HG03342 (cell line): Measurements from ENCODE around the gene CBX2.

Experiments used
- ATAC-seq: cut with Tn5 transposase; IDR thresholded peaks from one replicate; pipeline ENCODE4 v1.9.1; 2021; ENCODE audit warnings: mild to moderate bottlenecking, moderate library complexity; ENCODE audit not compliant: unreplicated experiment

Gene CBX2

DNA sequence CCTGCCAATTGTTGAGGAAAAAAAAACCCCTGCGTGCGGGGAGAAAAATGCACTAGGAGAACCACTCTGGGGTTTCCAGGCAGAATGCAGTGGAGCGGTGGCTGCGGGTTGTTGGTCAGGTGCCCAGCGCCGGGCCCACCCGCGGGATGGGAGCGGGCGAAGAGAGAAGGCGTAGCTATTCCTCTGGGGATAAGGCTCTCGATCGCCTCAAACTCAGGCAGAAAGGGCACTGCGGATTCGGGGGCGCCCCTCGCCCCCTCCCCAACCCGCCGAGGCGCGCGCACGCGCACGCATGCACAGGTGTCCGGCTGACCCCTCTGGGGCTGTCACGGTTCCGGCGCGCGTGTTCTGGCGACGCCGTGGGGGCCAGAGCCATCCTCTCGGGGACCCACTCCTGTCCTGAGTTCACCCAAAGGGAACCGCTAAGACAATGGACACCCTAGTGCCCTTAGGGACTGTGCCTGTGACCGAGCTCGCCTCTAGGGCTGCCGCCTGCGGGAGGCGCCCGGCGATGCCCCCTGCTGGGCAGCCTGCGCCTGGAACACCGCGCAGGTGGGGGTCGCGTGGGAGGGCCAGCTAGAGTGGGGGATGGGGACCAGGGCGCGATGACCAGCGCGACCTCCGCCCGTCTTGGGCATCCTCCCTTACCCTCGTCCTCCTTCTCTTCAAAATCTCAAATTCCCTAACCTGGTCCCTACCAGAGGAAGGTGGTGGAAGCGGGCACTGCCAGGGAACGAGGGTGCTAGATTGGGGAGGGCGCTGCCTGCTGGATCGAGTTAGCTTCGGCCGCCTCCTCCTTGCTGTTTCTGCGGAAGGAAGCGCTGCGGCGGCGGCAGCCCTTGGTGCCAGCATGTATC, 33.3 kb downstream of the CBX2 start:
- no peak for ATAC-seq

DNA sequence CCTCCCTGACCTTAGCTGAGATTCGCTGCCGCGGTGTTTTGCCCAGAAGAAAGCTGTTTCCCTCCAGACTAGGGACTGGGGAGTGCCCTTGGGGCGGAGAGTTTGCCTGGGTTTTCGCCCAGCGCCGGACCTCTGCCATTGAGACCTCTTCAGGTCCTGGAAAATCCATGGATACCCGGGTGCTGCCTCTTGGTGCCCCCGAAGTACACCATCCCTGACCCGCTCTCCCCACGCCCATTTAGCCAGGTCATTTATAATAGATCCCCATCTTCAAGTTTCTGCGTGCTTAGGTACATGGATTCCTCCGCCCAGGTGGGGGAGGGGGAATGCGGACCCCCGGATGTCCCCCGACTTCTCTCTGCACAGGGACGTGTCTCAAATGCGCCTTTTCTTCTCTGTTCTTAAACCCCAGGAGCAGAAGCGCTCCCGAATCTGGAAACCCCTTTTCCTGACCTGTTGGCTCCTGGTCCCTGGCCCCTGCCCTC, 34.0 kb downstream of the CBX2 start:
- no peak for ATAC-seq

DNA sequence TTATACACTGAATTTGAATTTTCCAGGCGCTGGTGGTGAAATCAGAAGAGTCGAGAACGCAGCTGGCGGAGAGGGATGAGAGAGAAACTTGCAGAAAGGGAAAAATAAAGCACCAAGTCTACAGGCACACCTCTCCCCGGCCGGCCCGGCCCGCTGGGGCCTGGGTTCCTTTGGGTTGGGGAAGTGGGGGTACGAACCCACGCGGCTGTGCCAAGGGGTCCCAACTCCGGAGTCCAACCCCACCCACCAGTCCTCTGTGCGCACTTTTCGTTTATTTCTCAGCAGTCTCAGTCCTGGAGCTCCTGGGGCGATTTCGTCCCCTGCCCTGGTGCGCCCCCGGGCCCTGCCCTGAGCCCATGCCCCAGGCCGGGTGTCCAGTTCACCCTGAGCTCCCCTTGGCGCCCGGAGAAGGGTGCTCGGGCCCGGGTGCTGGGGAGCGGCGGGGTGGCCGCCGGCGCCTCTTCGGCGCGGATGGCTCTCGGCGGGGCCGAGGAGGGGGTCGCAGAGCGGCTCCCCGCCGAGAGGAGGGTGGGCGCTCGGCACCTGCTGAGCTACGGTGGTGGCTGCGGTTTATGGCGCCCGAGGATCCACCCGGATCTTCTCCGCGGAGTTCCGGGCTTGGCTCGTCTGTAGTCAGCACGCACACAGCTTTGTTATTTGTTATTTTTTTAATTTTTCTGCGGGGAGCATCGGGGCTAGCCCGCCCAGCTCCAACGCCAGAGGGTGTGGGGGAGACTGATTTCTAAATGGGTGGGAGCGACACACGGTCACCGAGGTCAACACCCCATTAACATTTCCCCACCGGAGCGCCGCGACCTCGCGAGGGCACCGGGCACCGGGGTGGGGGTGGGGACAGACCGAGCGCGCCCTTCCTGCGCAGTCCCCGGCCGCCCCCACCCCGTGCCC, 34.7 kb downstream of the CBX2 start:
- ATAC-seq = no peak

DNA sequence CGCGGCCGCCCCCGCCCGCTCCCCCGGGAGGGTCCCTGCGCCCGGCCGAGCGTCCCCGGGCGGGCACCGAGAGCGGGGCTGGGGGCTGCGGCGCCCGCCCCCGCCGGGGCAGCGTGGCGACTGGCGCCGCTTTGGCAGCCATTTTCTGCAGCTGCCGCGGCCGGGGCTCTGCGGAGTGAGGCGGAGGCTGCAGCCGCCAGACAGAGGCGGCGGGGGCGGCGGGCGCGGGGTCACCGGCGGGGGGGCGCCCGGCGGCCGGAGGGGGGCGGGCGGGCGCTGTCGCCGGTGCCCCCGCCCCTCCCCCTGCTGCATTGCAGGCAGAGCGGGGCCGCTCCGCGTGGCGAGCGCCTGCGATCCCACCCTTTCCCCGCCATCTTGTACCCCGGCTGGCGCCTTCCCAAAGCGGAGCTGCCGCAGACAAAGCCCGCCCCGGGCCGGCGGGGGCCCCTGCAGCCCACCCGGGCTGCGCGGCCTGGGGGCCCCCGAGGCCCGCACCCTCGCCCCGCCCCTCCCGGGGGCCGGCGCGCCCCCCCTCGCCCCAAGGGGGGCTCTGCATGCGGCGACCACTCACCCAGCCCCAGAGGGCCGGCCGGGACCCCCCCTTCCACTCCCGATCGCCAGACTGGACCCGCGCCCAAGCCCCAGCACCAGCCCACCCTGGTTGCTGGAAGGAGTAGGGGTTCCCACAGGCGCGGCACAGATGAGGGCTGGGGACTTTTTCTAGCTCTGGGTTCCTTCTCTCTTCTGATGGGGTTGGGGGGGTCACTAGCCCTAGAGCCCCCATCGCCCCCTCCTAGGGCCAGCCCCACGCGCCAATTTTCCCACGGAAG, 35.6 kb downstream of the CBX2 start:
- ATAC-seq = no peak

DNA sequence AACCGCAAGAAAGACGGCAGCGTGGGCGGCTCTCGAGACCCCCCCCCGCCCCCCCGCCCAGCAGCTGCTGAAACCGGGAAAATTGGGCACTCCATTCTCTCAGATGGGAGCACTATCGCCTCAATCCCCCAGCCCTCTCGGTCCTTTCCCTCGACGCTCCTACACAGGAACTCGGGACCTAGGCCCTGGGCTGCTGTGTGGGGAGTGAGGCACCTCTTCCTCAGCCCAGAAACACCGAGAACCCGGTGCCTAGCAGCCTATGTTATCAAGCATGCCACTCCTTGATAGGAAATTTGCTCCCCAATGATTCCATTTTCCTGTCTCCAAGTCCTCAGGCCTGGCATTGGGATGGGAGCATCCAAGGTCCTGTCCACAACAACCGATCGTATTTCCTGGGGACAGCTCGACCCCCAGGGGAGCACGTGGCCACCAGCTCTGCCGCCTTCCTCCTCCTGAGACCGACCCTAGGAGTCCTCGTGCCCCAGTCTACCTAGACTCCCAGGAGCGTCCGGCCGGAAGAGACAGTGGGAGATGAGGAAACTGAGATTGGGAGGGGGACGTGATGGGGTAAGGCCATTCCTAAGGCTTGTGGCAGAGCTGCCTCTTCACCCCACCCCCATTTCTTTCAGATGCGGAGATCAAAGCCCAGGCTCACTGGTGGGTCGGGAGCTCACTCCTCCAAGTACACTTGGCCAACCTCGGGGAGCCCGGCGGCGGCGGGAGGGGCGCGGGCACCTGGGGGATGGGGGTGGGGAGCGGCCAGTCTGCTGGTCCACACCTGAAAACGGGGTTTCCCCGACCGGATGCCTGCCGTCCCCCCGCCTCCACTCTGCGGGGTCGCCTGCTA, 36.4 kb downstream of the CBX2 start:
- no peak for ATAC-seq

DNA sequence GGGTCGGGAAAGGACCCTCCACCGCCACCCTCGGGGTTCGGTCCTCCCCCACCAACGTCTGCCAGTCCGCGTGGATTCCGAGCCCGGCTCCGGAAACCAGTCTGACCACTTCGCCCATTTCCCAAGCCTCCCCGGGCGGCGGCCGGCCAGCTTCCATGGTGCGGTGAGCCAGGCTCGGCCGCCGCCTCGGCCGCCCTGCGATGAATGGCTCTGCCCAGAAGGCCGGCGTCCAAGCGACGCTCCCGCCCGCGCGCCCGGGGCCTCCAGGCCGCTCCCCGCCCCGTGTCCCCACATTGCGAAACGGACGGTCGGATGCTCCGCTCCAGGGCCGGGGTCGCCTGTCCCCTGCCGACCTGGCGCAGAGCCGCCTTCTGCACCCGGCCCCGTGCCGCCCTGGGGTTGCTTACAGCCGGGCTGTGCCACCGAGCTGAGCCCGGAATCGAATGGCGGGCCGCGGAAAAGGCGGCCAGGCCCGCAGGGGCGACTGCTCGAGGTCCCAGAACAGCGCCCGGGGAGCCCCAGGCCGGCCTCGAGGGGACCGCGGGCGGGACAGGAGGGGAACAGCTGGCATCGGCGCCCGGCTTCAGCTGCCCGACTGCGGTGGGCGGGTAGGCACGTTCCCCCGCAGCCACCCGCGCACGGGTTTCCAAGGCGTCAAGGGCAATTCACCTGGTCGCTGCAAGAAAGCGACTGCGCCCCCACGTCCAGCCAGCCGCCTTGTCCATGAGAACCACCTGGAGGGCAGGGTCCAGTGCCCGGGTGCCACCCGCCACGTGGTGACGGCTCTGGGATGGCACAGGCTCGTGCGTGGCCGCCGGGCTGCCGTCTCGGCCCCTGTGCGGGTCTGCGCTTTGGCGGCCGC, 37.3 kb downstream of the CBX2 start:
- ATAC-seq = no peak

DNA sequence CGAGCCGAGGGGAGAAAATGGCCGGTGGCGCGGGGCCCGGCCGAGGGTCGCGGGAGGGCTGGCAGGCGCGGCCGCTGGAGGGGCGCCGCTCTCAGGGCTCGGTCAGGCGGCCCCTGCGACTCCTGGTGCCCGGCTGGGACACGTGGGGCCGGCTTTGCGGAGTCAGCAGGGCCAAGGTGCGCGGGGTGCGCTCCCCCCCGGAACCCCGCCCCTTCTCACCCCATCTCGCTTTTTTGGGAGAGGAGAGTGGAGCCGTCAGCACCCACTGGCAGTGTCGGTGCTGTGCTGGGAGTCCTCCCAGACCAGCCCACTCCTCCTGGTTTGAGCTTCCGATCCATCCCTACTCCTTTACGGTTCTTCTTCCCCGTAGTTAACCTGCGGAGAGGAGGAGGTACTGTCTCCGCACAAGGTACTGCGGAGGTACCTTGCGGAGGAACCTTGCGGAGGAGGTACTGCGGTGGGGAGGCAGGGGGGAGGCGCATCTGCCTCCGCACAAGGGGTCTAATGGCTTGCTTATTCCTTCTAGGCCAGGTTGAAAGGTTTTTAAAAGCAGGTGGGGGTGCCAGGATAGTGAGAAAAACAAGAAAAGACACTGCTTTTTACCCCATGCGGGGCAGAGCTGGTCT, 38.0 kb downstream of the CBX2 start:
- no peak for ATAC-seq

DNA sequence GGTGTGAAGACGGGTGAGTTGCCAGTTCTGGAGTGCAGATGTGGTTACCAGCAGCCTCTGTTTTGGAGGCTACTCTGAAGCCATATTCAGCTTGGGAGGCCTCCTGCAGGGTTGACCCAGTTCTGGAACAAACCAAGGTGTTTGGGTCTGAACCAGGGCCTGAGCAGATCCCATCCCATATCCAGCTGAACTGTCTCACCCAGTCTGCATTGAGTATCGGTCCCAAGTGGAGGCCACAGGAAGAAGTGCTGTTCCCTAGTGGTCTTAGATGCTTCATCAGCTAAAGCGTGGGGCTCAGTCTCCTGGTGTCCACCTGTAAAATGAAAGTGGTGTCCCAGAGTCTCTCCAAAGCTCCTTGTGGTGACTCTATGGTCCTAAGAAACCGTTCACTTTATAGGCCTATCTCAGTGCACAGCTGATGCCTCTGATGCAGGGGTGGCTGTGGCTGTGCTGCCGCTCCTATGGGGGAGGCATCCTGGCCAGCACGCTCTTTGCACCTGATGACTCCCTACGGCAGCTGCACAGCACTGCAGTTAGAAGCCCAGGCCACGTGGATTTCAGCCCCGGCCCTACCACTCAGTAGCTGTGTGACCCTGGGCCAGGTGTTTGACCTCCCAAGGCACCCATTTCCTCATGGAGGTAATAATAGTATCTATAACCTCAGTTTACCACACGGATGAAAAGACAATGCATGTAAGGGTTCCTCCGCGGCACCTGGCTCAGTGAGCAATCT, 40.2 kb downstream of the CBX2 start:
- no peak for ATAC-seq

DNA sequence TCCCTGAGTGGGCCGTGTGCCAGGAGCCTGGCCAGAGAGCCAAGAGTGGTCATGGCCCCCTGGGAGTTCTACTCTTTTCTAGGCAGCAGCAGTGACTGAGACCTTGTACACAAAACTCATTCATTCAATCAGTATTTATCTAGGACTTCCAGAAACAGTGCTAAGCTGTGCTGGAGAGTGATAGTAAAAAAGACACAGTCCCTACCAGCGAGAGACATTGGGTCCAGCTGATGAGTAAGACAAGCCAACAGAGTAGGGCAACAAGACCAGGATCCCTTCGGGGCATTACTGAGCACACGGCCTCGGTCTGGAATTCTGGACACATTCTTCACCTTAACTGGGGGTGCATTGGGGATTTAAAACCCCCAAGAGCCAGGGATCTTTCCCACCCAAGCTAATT, 41.1 kb downstream of the CBX2 start:
- ATAC-seq = no peak

DNA sequence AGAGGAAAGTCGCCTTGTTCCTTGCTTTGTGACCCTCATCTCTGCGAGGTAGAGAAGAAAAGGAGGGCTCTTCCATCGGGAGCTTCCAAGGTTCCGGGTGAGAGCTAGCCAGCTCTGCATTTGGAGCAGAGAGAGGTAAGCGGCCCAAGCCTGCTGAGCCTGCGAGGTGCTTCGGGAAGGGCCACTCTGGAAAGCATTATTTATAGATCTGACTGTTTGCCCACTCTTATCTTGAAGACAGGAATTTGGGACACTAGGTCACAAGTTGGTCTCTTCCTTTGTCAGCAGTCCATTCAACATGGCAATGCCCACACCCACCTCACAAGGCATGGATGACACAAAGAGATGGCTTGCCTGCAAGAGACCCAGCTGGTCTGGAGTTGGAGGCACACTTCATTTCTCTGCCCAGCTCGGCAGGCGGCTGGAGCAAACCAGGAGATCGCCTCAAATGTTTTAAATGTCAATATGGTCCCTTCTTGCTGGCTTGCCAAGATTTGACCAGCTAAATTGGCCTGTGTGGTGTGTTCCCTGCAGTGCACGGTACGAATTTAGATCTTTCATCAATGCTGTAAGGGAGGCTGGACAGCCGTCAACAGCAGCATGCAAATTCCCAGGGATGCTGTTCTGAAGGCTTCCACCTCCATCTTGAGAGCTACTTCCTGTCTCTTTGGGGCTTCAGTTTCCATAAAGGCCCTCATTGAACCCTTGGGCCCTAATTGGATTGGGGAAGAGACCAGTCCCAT, 41.8 kb downstream of the CBX2 start:
- no peak for ATAC-seq

DNA sequence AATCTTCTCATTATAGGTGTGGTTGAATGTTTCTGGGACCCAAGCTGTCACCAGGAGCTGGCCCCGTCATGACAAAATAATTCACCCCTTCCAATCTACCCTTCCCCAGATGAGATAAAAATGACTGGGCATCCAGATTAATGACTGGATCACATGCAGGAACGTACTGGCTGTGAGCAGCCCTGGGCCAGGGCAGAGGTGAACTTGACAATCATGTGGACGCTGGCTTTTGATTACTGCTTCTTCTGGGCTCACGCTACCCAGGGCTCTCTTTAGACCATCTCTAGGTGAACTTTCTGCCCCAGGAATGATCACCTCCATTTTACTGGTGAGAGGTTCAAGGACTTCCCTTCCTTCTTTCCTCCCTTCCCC, 43.0 kb downstream of the CBX2 start:
- ATAC-seq = no peak

DNA sequence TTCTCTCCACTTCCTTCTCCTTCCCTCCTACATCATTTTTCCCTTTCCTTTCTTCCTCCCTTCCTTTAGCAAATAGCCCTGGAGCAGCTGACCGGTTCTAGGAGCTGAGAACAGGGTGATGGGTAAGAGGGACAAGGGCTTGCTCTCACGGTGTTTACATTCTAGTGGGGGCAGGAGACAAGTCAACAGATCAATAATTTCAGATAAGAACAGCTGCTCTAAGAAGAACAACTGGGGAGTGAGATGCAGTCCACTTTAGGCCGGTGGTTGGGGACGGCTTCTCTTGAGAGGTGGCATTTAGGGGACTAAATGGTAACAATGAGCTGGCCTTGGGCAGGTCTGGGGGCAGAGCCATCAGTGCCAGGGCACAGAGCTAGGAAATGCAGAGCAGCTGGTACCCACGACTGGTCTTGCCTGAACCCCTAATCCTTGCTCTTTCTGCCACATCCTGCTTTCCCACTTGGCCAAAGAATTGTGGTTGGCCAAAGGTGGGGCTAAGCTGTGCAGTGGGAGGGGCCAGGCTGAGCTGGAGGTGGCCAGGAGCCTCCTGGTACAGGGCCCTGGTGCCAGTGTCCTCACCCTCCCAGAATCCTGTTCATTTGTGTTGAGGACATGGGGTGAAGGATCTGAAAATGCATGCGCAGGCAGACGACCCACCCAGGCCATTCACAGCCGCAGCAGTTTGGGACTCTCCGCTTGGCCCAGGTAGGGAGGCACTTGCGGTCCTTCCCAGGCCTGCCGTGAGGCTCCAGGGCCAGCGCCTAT, 43.6 kb downstream of the CBX2 start:
- ATAC-seq = no peak

DNA sequence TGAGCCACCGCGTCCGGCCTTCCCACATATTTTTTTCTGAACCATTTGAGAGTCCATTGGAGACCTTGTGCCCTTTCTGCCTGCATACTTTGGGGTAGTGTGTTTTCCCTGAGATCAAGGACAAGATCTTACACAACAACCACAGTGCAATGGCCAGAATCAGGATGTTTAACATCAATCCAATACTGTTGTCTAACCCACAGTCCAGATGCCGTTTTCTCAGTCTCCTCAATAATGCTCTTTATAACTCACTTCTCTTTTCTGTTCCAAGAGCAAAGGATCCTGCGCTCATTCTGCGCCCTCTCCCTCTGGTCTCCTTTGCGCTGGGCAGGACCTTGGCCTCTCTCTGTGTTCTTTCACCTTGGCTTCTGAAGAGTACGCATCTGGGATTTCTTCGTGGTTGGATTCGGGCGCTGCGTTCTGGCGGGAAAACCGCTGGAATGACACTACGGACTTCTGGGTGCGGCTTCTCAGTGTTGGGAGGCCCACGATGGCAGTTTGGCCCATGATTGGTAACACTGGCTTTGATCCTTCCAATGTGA, 44.7 kb downstream of the CBX2 start:
- no peak for ATAC-seq

DNA sequence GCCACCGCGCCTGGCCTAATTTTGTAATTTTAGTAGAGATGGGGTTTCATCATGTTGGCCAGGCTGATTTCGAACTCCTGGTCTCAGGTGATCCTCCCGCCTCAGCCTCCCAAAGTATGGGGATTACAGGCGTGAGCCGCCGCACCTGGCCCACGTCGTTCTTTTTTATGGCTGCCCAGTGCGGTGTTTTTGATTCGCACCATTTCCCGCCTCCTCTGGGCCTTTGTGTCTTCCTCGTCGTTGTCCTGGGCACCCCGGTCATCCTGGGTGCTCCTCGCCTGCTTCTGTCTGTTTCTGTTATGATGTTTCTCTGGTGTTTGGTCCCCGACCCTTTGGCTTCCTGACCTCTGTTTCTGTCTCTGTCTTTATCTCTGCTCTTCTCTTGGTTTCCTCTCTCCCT, 46.3 kb downstream of the CBX2 start:
- ATAC-seq = no peak

DNA sequence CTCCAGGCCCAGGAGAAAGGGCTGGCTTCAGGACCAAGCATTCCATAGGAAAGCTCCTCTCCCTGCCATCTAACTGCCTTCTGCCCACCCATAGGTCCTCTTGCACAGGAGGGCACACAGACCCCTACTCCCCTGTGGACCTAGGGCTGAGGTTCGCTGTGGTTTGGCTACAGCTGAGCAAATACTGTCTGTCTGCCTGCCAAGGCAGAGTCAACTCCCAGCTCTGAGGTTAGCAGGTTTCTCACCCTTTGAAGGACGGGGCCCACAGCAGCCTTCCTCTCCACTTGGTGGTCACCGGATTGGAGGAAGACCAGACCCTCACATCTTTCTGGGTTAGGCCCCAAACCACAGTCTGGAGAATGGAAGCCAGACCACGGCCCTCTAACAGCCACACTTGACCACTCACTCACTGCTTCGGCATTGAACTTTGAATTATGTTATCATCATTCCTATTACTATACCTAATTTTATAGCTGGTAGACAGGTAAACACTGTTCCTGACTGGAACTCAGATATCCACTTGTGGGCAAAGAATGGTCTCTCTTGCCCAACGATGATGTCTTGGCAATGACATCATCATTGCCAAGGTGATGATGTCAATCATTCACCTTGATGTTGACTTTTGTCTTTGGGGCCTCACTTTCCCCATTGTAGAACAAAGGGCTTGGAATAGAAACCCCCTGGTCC, 47.1 kb downstream of the CBX2 start:
- no peak for ATAC-seq

DNA sequence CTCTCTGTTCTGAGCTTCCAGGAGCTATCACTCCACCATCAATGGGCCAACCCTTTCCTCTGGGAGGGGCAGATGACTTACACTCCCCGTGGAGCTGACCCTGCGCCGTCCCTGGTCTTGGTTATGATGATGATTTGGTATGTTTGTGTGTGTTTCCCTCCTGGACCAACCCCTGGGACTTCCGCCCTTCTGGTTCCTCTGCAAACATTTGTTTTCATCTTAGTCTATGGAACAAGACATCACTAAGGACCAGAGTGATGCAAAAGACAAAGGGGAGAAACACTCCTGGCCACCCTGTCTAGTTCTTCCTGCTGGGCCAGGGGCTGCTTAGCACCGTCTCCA, 47.6 kb downstream of the CBX2 start:
- no peak for ATAC-seq
